ENCODE results near the gene ZNF764.
"Not testable (repeated sequence)": the region's sequence is repeated elsewhere in the genome, so short reads cannot be mapped to it uniquely, and the experiment has no call there.

ZNF764 gene

DNA sequence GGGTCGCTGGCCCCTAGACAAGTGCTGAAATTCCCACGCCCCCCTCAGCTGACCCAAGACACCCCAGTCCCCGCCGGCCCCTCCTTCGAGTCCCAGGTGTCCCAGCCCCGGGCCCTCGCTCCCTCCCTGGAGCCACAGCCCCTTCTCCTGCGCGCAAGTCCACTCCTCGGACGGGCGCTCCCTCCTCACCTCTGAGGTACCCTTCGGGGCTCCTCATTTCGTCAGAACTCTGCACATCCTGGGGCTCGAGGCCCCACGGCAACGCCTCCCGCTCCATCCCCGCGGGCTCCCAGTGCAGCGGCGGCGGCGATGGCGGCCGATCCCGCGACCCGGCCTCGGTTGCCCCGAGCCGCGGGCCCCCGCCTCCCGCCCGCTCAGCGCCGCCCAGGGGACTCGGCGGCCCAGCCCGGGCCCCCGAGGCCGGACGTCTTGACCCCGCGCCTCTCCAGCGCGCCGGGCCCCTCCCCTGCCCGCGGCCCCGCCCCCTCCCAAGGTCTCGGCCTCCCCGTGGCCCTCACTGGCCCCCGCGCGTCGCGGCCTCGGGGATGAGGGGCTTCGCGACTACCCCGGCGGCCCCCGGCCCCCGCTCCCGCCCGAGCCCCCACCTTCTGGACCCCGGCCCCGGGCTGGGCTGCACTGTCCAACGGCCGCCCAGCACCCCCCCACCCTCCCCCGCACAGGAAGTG lies 31.9 kb downstream of the ZNF764 start, which contains the start of gene ZNF768:
TSS of gene ZNF768 (minus strand) at position 430 of the 686 bp plus-strand sequence. CDS start at position 277, 153 bp downstream.
- DNase-seq: no peak

DNA sequence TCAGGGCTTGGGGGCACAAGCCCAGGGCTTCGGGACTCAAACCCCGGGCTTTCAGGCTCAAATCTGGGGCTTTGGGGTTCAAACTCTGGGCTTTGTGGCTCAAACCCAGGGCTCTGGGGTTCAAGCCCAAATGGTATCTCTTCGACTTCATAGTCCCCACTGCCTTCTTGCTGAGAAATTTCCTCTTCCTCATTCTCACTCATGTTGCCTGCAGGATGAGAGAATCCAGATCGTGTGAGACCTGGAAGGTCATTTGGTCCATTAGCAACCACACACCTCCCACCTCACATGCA lies 32.4 kb downstream of the ZNF764 start:
- no peak for DNase-seq

- no peak for DNase-seq
Measured at GRCh38 chr16:30524575-30525568, 33.3 kb downstream of the ZNF764 start.

GRCh38 chr16:30523768-30524574 lies 34.2 kb downstream of the ZNF764 start:
- no peak for DNase-seq

DNA sequence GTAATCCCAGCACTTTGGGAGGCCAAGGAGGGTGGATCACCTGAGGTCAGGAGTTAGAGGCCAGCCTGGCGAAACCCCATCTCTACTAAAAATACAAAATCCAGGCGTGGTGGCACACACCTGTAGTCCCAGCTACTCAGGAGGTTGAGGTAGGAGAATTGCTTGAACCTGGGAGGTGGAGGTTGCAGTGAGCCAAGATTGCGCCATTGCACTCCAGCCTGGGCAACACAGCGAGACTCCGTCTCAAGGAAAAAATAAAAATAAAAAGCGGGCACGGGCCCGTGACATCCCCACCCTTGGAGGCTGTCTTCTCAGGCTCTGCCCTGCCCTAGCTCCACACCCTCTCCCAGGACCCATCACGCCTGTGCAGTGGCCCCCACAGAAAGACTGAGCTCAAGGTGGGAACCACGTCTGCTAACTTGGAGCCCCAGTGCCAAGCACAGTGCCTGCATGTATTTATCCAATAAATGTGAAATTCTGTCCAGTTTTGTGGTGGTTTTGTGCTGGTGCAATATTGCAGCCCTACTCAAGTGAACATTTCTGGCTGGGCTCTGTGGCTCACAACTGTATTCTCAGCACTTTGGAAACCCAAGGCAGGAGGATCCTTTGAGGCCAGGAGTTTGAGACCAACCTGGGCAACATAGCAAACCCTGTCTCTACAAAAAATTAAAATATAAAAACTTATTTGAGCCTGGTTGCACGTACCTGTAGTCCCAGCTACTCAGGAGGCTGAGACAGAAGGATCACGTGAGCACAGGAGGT lies 35.3 kb downstream of the ZNF764 start:
- not testable (repeated sequence) for DNase-seq

GRCh38 chr16:30521873-30522641 lies 36.1 kb downstream of the ZNF764 start:
- no peak for DNase-seq

DNA sequence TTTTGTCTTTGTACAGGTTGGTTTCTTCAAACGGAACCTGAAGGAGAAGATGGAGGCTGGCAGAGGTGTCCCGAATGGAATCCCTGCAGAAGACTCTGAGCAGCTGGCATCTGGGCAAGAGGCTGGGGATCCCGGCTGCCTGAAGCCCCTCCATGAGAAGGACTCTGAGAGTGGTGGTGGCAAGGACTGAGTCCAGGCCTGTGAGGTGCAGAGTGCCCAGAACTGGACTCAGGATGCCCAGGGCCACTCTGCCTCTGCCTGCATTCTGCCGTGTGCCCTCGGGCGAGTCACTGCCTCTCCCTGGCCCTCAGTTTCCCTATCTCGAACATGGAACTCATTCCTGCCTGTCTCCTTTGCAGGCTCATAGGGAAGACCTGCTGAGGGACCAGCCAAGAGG lies 36.7 kb downstream of the ZNF764 start:
- no peak for DNase-seq

DNA sequence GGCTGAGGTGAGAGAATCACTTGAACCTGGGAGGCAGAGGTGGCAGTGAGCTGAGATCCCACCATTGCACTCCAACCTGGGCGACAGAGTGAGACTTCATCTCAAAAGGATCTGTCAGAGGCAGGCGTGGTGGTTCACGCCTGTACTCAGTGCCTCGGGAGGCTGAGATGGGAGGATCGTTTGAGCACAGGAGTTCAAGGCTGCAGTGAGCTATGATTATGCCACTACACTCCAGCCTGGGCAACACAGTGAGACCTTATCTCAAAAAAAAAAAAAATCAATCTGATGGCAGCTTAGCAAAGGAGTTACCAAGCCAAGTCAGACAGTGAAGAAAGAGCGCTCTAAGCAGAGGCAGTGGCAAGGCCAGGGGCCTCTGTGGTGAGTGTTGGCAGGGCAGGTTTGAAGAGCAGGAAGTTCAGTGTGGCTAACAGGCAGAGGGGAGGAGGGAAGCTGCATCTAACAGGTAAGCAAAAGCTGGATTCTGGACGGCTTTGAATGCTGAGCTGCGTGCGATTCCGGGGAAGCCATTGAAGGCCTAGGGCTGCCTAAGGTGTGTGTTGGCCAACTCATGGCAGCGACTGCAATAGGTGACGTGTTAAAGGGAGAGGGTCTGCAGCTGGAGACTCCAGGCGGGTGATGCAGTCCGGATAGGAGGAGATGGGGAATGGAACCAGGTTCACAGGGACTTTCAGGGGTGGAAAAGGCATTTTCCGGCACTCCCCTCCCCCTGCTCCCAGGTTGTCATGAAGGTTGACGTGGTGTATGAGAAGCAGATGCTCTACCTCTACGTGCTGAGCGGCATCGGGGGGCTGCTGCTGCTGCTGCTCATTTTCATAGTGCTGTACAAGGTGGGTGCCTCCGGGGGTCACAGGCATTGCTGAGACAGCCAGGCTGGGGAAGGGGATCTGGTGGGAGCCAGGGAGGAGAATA lies 38.8 kb downstream of the ZNF764 start:
- no peak for DNase-seq

GRCh38 chr16:30518552-30518951 lies 39.6 kb downstream of the ZNF764 start:
- no peak for DNase-seq

GRCh38 chr16:30515275-30515674 lies 42.9 kb downstream of the ZNF764 start:
- DNase-seq: no peak

DNA sequence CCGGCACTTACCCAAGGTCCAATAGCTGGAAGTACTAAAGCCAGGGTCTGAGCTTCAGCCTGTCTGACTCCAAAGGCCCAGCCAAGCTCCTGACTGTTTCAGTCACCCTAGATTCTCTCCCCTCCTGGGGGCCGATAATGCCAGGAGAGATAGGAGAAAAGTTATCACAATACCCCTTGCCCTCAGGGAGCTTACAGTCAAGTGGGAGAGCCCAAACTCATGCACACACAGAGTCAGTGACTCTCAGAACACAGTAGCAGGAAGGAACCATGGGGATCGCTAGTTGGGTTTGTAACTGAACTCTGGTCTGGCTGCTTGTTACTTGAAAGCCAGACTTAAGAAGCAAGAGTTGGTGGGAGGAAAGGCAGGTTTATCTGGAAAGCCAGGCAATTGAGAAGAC lies 46.7 kb downstream of the ZNF764 start:
- no peak for DNase-seq

GRCh38 chr16:30510376-30510938 lies 47.7 kb downstream of the ZNF764 start:
- no peak for DNase-seq

- DNase-seq: no peak
Measured at GRCh38 chr16:30509081-30509765, 49.0 kb downstream of the ZNF764 start.

All from CD4-positive, alpha-beta T cell treated with Interleukin-10 for 1 hour (primary cell).